GM12801 (cell line): Measurements from ENCODE around the gene OR4D2.

ENCODE experiments used
- CTCF ChIP-seq: IDR thresholded peaks from one replicate; pipeline ENCODE4 v1.5.1; 2011; ENCODE audit warnings: control low read depth; ENCODE audit not compliant: insufficient read length; ENCODE audit errors: extremely low read depth

The OR4D2 gene

GRCh38 chr17:58219007-58219788, 52.4 kb downstream of the OR4D2 start, which contains the start of gene MKS1:
TSS of gene MKS1 (minus strand) at chr17:58219255. CDS start at chr17:58219230, 25 bp downstream.
- no peak for TF ChIP-seq CTCF

- no peak for TF ChIP-seq CTCF
These were observed 53.0 kb downstream of the OR4D2 start for GRCh38 chr17:58219789-58220183.
